Jurkat, Clone E6-1 (cell line): ENCODE measurements around the gene LPIN1. TPM values are rescaled to one million over a fixed set of nuclear protein-coding genes. Genes with fewer than 3 reads are reported as not detected.

ENCODE experiments used
- DNase-seq: peaks from one replicate; pipeline ENCODE4 v3.0.0-alpha.2; 2011; ENCODE audit warnings: low read depth, low spot score
- H3K4me3 ChIP-seq: 2 replicates; pipeline ENCODE4 v1.5.1; 2011; ENCODE audit warnings: mild to moderate bottlenecking, low read length, control low read depth, moderate library complexity
- polyA plus RNA-seq: library from polyadenylated mRNA; unstranded; fragments of >200 nt; gene quantifications from one replicate; pipeline ENCODE4 v1.2.1, GENCODE V29; 2012; ENCODE audit warnings: missing spikeins; ENCODE audit not compliant: insufficient read length, insufficient read depth

Gene LPIN1, protein sequence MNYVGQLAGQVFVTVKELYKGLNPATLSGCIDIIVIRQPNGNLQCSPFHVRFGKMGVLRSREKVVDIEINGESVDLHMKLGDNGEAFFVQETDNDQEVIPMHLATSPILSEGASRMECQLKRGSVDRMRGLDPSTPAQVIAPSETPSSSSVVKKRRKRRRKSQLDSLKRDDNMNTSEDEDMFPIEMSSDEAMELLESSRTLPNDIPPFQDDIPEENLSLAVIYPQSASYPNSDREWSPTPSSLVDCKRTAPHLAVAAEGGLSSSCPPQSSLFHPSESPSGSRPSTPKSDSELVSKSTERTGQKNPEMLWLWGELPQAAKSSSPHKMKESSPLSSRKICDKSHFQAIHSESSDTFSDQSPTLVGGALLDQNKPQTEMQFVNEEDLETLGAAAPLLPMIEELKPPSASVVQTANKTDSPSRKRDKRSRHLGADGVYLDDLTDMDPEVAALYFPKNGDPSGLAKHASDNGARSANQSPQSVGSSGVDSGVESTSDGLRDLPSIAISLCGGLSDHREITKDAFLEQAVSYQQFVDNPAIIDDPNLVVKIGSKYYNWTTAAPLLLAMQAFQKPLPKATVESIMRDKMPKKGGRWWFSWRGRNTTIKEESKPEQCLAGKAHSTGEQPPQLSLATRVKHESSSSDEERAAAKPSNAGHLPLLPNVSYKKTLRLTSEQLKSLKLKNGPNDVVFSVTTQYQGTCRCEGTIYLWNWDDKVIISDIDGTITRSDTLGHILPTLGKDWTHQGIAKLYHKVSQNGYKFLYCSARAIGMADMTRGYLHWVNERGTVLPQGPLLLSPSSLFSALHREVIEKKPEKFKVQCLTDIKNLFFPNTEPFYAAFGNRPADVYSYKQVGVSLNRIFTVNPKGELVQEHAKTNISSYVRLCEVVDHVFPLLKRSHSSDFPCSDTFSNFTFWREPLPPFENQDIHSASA
- polyA plus RNA-seq, result 19.6 TPM

DNA sequence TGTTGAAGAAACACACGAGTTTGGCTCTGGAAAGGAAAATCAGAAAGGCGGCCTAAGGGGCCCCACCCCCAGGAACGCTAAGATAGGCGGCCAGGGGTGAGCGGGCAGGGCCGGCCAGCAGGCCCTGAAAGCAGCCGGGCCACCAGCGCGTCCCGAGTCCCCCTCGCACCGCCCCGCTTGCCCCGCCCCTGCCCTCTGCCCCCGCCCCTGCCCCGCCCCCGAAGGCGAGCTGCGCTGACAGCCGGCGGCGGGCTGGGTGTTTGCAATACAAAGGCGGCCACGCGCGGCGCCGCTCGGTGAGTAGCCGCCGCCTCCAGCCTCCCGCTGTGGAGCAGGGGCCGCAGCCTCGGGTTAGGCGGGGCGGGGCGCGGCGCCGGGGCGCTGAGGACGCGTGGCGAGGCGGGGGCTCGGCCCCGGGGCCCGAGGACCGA lies at the start of gene LPIN1:
TSS of gene LPIN1 (plus strand) at position 257 of the 431 bp plus-strand sequence. CDS start 18,910 bp downstream, outside the sequence.
- H3K4me3 ChIP-seq, result peak within 1 kb of the TSS; percentile 82
- DNase-seq, result peak; percentile 60

GRCh38 chr2:11696736-11697102 lies 49.7 kb upstream of the LPIN1 start:
- no peak for DNase-seq
- no peak overlapping the region for H3K4me3 ChIP-seq

GRCh38 chr2:11697103-11697871 lies 49.1 kb upstream of the LPIN1 start:
- H3K4me3 ChIP-seq, result no peak overlapping the region
- no peak for DNase-seq

GRCh38 chr2:11698009-11698922 lies 48.2 kb upstream of the LPIN1 start:
- H3K4me3 ChIP-seq, result no peak overlapping the region
- DNase-seq, result no peak

DNA sequence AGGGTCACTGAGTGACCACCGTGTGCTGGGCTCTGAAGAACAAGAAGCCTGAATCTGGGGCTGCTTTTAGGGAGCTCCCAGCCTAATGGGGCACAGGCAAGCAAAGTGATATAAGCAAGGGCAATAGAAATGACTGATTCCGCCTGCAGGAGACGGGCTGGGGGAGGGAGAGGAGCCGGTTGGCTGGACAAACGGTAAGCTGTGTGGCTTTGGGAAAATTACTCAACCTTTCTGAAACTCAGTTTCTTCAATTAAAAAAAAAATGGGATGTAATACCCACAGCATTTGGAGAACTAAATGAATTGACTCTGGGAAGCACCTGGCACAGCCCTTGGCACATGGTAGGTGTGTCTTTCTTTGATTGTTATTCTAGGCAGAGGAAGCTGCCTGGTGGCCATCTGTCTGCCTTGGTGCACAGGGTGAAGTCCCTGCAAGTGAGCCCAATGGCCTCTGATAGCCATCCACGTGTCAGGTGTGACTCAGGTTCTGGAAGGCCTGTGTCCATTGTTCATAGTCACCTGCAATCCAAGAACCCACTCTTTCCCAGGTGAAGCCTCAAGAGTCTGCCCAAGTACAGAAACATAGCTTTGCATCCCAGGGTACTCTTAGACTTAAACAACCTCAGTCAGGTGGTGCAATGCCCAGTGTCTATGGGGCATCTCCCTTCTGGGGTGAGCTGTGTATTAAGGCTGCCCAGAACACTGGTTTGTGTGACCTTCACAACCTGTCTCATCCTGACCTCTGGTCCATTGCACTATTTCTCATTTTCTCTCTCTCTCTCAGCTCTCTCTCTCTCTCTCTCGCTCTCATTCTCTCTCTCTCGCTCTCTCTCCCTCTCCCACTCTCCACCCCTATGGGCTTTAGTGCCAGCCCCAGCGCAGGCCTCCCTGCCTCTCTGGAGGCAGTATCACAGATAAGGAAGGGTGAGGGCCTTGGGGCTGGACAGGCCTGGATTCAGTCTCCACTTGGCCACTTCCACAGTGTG lies 46.5 kb upstream of the LPIN1 start:
- DNase-seq, result no peak
- H3K4me3 ChIP-seq, result no peak overlapping the region

DNA sequence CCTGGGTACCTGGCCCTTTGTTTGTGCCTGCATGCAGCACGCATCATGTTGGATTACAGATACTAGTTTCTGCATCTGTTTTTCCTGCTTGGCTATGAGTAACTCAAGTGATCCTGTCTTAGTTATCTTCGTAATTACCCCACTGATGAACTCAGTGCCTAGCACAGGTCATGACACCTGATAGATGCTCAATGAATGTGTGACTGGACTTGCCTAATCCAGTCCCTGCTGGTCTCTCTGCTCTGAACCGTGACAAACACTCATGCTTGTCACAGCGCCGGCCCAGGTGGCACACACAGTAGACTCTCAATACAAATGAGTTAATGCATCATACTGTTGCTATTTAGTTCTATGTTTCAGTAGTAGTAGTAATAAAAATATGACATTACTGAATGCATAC lies 45.2 kb upstream of the LPIN1 start:
- no peak overlapping the region for H3K4me3 ChIP-seq
- no peak for DNase-seq

GRCh38 chr2:11701751-11702301 lies 44.6 kb upstream of the LPIN1 start:
- H3K4me3 ChIP-seq, result no peak overlapping the region
- peak; percentile 49 for DNase-seq

DNA sequence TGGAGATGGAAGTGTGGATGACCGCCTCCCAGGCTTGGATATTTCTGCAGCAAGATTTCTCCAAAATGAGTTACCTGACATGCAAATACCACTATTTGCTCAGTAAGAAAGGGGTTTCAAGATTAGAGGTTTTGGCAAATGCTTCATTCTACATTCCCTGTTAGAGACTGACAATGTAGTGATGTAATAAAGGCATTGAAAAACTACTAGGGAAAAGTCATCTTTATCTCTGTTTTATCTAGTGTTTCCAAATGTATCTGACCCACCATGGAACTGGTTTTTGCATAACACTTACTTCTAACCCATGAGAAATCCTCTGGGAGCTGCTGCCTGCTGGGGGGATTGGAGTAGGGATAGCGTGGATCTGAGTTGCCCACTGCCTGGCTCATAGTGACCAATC lies 43.5 kb upstream of the LPIN1 start:
- no peak overlapping the region for H3K4me3 ChIP-seq
- DNase-seq, result no peak

GRCh38 chr2:11703700-11704099 lies 42.7 kb upstream of the LPIN1 start:
- DNase-seq, result no peak
- H3K4me3 ChIP-seq, result no peak overlapping the region

DNA sequence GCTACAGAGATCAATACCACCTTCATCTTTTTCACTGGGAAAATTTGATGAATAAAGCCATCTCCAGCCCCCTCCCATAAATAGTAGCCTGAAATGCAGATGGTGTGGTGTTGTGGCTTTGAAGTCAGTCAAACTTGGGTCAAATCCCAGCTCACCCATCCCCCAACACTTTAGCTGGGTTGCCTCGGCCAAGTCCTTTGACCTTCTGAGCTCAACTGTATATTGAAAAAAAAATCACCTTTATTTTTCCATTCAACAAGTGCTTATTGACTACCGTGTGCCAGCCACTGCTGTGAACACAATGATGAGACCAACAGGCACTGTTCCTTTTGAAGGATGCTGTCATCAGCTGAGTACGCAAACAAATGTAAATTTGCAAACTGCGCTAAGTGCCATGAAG lies 41.4 kb upstream of the LPIN1 start:
- no peak for DNase-seq

DNA sequence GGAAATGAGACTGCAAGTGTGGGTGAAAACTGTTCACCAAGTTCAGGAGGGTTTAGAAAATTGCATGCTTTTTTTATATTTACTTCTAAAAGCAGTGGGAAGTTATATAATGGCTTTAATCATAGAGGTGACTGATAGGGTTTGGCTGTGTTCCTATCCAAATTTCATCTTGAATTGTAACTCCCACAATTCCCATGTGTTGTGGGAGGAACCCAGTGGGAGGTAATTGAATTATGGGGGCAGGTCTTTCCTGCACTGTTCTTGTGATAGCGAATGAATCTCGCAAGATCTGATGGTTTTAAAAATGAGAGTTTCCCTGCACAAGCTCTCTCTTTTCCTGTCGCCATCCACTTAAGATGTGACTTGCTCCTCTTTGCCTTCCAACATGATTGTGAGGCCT lies 40.7 kb upstream of the LPIN1 start:
- no peak for DNase-seq
- no peak overlapping the region for H3K4me3 ChIP-seq

More for the DNA sequence above, 41.4 kb upstream of the LPIN1 start:
- no peak overlapping the region for H3K4me3 ChIP-seq

GRCh38 chr2:11708106-11708505 lies 38.3 kb upstream of the LPIN1 start:
- no peak overlapping the region for H3K4me3 ChIP-seq
- DNase-seq, result no peak

- no peak for DNase-seq
- no peak overlapping the region for H3K4me3 ChIP-seq
Observed at GRCh38 chr2:11709293-11709692, 37.1 kb upstream of the LPIN1 start.

GRCh38 chr2:11710210-11710609 lies 36.2 kb upstream of the LPIN1 start:
- no peak for DNase-seq
- no peak overlapping the region for H3K4me3 ChIP-seq

DNA sequence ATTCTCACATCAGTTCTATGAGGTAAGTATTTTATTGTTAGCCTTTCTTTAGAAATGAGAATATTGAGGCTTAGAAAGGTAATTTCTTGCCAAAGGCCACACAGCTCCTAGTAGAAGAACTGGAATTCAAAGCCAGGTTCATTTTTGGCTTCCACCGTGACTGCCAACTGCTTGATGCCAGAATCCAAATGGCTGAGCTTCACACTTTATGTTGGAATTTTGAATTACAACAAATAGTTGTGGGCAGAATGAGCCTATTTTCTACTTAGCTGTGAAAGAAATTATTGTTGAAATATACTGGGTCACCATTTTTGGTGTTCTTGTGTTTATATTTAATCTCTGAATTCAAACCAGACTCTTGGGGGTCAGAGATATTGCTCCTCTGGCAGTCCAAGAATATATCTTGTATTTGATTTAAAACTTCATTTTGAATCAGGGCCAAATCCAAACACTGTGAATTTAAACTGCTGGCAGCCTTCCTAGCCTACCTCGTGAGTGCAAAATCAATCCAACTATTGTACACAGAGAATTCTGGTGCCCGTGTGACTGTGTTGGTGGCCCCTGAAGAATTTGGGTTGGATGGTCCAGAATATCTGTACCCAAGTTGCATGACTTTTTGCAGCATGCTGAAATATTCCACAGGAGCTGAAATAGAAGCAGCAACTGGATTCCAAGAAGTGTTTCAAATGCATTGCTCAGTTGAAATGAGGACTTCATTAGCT lies 35.6 kb upstream of the LPIN1 start:
- H3K4me3 ChIP-seq, result no peak overlapping the region
- DNase-seq, result no peak

GRCh38 chr2:11711354-11711716 lies 35.1 kb upstream of the LPIN1 start:
- H3K4me3 ChIP-seq, result no peak overlapping the region
- no peak for DNase-seq
